SW 1271 (cell line): ENCODE measurements around the gene PRRG2.
A peak's percentile ranks its signal among the peaks of the same experiment; 100 is the strongest.

ENCODE experiments used
- DNase-seq, 2 experiments: peaks; one replicate each; lab custom pipeline; 2025; lab: John Stamatoyannopoulos, UW

Gene PRRG2

DNA sequence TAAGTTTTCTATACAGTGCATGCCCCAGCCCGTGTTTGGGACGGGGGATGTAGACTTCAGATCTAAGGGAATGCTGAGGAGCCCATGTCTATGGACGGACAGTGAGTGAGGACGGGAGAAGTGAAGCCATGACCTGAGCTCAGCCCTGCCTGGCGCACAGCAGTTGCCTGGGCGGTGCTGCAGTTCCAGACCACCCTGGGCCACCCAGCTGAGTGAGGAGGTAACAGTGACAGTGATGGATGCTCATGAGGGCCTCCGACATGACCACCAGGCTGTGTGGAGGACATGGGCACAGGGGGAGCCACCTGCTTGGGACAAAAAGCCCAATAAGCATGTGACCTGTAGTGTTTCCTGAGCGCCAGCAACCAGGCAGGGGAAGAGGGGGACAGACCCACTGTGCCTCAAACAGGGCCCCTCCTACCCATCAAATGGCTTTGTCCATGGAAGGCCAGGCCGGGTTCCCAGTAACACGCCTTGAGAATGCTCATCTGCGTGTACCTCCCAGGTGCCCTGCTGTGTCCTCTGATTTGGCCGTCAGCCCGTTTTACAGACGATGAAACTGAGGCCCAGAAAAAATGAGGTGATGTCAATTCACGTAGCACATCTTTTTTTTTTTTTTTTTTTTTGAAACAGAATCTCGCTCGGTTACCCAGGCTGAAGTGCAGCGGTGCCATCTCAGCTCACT, 23.3 kb upstream of the PRRG2 start:
- DNase-seq = no peak

DNA sequence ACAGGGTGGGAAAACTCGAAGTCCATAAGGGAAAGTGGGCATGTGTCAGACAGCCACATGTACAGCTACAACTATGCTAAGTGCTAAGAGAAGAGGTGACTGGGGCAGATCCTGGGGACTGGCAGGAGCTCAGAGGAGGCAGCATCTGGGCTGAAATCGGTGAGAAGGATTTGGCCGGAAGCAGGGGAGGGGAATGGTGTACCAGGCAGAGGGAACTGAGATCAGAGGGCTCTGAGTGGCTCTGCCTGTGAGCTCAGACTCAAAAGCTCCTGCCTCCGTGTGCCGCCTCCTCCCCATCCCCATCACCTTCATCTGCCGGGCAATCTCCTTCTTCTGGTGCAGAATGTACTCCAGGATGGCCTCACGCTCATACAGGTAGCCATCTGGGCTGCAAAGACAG, 22.5 kb upstream of the PRRG2 start:
- no peak for DNase-seq

DNA sequence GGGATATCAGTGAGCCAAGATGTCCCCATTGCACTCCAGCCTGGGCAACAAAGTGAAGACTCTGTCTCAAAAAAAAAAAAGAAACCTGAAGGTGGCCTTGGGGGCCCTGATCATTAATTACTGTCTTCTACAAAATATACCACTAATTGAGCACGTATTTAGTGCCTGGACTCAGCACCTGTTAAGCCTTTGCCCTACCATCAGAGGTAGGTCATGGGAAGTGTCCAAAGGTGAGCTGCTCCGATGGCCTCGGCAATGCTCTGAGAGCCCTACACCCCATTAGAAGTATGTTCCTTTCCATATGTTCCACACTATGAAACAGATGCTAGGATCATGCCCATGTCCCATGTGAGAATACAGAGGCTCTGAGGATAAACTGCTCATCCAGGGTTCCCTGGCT, 21.7 kb upstream of the PRRG2 start:
- no peak for DNase-seq

DNA sequence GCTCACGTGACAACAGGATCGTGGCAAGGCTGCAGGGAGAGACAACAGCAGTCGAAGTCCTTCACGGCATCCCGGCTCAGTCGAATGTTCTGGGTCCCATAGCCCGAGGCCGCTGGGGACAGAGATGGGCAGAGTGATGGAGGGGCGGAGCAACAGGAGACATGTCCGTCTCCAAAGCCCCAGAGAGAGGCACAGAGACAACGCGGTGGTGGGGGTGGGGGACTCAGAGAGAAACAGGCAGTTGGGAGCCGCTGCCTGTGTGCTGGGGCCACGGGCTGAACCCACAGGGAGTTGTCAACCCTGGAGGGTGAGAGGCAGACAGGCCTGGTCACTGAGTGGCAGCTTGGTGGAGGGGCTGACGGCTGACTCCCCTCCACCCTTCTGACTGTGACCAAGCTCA, 21.2 kb upstream of the PRRG2 start:
- DNase-seq = no peak

DNA sequence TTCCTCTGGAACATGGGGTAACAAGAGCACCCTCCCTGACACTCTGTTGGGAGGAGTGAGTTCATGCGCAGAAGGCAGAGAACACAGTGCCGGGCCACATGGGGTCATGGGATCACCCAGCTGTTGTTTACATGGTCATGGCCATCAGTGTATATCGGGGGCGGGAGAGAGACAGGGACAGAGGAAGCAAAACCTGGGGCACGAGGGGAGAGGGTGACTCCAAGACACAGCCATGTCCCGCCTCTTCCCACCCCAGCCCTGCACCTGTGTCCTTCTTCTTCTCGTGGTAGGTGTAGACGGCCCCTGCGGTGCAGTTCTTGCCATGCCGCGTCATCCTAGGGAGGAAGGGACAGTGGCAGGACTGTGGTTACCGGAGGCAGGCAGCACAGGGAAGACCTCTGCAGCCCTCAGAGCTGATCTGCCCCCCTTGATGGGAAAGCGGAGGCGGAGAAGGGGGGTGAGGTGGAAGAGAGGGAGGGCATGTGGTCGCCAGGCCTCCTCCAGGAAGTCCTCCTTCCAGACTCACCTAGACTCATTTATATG, 20.7 kb upstream of the PRRG2 start:
- no peak for DNase-seq

DNA sequence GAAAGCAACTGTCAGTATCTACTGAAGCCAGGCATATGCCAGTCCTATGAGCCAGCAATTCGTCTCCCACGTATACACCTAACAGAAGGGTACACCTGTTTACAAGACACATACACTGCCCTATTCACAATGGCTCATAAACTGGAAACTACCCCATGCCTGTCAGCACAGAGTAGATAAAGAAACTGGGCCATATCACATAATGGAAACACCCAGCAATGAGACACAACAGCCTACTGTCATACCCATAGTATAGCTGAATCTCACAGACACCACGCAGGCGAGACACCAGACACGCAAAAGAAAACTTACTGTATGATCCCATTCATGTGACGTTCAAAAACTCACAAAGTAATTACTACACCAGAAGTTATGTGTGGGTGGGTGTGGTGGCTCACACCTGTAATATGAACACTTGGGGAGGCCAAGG, 16.5 kb upstream of the PRRG2 start:
- no peak for DNase-seq

DNA sequence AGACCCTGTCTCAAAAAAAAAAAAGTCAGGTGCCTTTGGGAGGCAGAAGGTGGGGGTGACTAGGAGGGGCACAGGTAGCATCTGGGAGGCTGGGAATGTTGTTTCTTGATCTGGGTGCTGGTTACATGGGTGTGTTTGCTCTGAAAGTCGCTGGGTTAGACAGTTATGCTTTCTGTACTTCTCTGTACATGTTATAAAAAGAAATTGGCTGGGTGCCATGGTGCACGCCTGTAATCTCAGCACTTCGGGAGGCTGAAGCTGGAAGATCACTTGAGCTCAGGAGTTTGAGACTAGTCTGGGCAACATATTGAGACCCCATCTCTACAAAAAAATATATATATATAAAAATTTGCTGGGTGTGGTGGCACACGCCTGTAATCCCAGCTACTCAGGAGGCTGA, 15.9 kb upstream of the PRRG2 start:
- DNase-seq = no peak

DNA sequence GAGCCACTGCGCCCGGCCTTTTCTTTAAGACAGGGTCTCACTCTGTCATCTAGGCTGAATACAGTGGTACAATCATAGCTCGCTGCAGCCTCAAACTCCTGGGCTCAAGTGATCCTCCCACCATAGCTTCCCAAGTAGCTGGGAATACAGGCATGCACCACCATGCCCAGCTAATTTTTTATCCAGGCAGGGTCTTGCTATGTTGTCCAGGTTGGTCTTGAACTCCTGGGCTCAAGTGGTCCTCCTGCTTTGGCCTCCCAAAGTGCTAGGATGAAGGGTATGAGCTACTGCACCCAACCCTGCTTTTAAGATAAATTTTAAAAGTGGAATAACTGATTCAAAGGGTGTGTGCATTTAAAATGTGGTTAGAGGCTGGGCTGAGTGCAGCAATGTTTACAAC, 14.8 kb upstream of the PRRG2 start:
- no peak for DNase-seq

DNA sequence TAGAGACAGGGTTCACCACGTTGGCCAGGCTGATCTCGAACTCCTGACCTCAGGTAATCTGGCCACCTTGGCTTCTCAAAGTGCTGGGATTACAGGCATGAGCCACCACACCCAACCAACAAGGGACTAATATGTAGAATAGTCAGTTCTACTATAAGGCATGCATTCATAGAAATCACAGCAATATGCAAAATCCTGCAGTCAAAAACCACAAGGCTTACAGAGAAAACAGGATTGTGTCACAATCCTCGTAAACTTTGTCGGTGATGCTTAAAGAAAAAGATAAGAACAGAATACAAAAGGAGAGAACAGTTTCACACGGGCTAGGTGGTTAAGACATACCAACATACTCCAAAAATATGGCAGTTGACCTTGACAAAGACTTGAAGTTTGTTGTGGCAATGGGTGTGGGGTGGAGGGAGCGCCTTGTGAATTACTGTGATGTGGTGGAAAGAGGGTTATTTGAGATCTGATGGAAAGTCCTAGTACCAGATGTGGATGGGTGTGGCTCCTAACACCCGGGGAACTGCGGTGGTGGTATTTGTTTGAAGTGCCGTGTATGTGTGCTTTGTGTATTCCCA, 13.2 kb upstream of the PRRG2 start:
- DNase-seq = no peak

DNA sequence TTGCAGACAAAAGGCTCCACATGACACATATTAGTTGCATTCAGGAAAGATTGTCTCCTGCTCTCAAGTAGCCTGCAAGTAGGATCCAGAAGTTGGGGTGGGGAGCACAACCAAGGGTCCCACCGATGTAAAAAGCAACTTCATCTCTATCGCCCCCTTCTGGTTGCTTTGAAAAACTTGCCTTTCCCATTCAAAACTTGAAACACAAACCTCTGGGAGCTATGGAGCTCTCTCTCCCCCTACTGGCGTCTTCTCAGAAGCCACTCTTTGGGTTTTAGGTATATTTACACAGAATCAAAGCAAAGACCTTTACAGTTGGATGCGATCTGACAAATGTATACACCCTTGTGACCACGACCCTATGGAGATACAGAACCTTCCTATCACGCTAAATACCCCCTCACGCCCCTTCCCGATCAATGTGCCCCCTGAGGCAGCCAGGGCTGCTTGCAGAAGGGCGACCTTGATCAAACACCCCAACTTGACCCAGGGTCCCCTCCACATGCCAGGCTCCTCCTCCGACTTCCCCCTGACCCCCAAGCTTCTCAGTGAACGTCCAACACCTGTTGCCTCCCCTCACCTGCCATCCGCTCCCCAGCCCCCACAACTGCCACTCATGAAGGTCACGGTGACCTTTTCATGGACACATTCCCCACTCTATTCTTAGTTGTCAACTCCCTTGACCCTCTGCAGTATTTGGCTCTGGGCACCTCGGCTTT, 10.8 kb upstream of the PRRG2 start:
- DNase-seq = peak; percentile 31 to 80

DNA sequence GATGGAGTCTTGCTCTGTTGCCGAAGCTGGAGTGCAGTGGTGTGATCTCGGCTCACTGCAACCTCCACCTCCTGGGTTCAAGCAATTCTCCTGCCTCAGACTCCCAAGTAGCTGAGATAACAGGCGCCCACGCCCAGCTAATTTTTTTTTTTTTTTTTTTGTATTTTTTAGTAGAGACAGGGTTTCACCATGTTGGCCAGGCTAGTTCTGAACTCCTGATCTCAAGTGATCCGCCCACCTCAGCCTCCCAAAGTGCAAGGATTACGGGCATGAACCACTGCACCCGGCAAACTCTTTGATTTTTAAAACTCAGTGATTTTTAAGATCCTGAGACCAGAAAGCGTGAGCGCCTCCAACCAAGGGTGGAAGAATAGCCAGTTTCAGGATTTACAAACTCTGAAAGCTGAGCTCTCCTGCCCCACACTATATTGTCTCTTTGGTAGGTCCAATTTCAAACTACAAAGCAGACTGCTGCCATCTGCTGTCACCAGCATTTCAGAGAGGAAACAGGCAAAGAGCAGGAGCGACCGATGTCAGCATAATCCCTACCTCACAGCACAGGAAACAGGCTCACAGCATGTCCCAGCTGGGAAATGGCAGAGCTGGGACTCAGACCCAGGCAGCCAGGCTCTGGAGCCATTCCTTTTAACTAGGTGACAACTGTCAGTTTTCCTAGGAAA, 10.0 kb upstream of the PRRG2 start:
- DNase-seq = no peak

DNA sequence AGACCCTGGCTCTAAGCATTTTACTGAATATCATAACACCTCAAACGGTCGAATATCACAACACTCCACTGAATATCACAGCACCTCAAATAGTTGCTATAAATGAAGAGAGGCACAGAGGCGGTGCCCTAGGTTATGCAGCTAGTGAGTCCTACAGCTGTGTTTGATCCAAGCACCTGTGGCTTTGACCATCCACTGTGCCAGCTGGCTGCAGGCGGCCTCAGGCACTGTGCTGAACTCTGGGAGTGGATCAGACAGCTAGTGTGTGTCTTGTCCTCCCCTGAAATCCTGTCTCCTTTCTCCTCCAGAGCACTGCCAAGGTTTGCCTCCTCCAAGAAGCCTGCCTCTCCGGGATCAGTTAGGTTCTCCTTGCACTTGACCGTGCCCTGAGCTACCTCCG, 8.1 kb upstream of the PRRG2 start:
- no peak for DNase-seq

DNA sequence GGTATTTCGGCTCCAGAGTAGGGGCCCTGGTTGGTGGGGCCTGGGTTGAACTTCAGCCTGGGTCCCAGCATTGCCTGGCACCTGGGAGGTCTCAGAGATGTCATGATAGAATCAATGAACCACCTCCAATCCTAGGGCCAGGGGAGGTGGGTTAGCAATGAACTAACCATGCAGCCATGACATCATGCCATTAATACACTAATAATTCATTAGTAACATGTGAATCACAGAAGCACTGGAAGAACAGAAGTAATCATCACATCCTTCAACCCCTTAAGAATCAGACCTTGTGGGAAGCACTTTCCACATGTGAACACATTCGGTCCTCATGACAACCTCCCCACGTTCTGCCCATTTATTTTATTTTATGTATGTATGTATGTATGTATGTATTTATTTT, 7.7 kb upstream of the PRRG2 start:
- no peak for DNase-seq

DNA sequence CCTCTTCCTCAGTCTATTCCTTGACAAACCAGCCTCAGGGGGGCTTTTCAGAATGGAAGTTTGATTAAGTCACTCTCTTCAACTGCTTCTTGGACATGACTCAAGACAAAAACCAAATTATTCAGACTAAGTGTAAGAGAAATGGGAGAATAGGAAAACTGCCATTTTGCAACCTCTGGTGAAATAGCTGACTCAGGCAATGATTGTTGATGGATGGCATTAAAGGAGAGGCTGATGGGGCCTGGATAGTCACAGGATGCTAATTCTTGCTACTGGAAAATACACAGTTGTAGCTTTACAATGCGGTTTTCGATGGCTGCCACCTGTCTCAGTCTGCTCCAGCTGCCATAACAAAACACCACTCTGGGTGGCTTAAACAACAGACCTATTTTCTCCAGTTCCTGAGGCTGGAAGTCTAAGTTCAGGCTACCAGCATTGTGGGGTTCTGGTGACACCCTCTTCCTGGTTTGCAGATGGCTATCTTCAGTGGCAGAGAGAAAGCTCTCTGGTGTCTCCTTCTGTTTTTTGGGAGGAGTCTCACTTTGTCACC, 6.8 kb upstream of the PRRG2 start:
- DNase-seq = no peak

DNA sequence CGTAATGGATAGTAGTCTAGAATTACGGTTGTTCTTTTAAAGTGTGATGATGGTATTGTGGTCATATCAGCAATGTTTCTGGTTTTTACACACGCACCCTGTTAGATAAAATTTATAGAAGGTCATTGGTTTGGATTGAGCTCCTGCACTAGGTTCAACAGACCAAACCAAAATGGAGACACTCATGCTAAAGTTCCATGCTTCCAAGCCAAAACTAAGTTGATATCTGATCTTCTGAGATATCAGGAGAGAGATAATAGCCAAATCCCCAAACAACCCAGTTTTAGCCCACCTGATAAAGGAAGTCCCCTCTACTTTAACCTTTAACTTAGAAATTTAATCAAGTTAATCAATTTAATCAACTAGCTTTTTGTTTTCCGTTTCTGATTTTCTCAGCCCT, 1.9 kb upstream of the PRRG2 start:
- DNase-seq = no peak

DNA sequence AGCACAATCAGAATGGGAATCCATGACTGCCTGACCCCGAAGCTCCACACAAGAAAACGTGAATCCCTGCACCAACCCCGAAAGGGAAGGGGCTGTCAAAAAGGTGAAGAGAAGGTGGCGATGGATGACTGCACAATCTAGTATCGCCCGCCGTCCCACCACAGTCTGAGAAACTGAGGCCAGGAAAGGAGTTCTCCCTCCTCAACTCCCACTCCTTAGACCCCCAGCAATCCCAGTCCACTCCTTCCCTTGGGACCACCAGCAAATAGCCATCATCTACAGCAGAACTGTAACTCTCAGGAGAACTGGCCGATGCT, 1.2 kb upstream of the PRRG2 start:
- DNase-seq = no peak

DNA sequence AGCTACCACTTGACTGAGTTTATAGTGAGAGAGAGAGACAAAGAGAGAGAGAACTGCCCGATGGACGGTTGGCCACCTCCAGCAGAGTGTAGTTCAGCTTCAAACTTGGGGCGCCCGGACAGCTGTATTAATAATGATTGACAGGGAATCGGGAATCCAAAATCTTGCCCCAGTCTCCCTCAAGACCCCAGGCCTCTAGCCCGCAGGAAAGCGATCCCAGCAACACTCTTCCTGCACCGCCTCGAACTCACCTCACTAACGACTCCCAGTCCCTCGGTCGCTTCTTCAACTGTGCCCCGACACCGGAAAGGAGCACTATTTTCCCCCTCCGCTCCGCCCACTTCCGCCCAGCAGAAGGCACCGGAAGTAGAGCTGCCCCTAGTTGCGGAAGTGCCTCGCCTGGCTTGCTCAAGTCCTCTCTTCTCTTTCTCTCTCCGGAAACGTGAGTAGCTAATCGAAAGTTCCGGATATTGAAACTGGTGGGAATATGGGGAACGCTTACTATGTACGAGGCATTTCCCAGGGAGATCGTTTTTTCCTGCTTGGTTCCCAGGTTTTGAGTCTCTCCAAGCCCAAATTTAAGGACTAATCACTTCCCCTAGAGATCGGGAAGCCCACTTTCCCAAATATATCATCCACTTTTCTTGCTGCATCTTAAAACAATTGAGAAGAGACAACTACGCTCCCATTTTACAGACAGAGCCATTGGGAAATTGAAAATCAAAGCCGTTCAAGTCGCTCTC, 681 bp upstream of the PRRG2 start, which contains the start of gene NOSIP:
NOSIP (minus strand) TSS at position 293 of the 743 bp plus-strand sequence. CDS start 19,865 bp downstream, outside the sequence.
- DNase-seq = peak; percentile 58 to 91

DNA sequence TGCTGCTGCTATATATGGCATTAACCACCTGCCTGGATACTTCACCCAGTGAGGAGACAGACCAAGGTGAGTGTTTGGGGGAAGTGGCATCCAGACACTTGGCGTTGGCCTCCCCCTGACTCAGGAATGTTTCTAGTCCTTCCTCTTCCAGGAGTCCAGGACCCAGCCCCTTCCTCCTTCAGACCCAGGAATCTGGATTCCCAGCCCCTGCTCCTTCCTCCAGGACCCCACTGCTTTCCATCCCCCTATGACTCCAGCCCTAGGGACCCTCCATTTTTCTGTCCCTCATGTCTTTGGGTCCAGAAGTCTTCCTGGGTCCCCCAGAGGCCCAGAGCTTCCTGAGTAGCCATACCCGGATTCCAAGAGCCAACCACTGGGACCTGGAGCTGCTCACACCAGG, 2.1 kb downstream of the PRRG2 start:
- DNase-seq = no peak

DNA sequence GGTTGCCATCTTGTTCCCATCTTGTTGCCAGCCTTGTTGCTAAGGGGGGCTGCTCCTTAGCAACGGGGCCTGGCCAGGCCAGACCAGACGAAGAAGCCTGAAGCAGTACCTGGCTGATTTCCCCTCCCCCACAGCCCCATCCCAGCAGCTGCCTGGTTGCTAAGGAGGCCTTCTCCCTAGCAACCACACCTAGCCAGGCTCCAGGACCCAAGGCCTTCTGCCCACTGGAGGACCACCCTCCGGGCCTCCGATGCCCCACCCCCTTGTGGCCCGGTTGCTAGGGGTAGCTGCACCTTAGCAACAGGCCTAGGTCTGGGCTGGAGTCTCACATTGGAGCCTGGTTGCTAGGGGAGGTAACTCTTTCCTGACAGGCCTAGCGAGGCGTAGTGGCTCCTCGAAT, 3.9 kb downstream of the PRRG2 start:
- no peak for DNase-seq

DNA sequence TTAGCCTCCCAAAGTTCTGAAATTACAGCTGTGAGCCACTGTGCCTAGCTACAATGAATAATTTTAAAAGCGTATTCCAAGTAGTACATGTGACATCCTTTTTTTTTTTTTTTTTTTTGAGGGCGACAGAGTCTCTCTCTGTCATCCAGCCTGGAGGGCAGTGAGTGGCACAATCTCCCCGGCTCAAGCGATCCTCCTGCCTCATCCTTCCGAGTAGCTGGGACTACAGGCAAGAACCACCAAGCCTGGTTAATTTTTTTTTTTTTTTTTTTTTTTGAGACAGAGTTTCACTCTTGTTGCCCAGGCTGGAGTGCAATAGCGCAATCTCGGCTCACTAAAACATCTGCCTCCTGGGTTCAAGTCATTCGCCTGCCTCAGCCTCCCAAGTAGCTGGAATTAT, 6.1 kb downstream of the PRRG2 start:
- DNase-seq = no peak

DNA sequence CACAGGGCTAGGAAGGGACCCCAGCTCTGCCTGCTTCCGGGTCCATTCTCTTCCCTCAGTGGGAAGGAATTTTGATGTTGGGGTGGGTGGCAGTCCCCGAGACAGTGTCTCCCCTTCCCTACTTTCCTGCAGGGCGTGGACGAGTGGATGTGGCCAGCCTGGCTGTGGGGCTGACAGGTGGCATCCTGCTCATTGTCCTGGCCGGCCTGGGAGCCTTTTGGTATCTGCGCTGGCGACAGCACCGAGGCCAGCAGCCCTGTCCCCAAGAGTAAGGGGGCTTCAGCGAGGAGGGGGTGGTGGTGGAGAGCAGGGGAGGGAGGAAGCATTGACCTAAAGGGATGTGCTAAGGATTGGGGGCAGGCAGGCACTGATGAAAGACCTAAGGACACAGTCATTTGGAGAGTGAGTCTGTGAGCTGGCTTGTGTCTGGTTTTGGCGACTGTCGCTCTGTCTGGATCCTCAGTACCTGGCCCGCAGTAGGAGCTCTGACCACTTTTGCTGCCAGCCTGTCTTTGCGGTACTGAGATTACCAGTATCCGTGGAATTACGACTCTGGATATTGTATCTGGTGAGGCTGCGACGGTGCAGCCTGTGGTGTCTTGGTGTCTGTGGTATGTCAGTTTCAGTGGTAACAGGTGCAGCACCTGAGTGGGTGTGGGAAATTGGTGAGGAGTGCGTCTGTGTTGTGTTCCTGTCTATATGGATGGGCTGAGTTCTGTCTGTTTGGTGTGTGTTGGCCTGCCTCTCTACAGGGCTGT, 7.4 kb downstream of the PRRG2 start:
- DNase-seq = no peak
